ENCODE data around the gene USP37. TPM values are rescaled to one million over a fixed set of nuclear protein-coding genes. Genes with fewer than 3 reads are reported as not detected.

The USP37 gene
- polyA plus RNA-seq, 1 of the 3 experiments (the other 2 are of a cell fraction), result 0.95 TPM

DNA sequence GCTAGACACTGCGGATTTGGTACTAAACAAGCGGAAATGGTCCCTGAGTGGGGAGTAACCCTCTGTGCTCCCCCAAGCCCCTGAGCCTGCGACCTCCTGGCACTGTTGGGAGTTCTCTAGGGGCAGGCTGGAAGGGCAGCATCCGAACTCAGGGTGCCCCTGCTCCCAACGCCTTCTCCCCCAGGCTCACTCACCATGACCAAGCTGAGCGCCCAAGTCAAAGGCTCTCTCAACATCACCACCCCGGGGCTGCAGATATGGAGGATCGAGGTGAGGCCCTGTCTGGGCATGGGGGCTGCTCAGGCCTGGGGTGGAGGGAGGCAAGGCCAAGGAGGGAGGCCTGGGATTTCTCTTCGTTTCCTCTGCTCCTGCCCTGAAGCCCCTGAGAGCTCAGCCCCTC, 144.6 kb downstream of the USP37 start:
- no peaks in the 10 kb centered on the region for H4K20me1 ChIP-seq (ENCODE audit: insufficient read depth)
- H3K9me3 ChIP-seq, result no peaks in the 10 kb centered on the region
- no peak overlapping the region for H3K27ac ChIP-seq (ENCODE audit: low read depth in 2 of 2, low read length in 1 of 2)
- H3K36me3 ChIP-seq (replicated peaks in 1 of 2; ENCODE audit: control insufficient read depth in 1 of 2, insufficient read depth in 2 of 2, low read length in 1 of 2), result no peaks in the 10 kb centered on the region
- WGBS (ENCODE audit: low lambda C conversion rate), result 62% methylated on average over 5 of the region's 9 CpGs
- TF ChIP-seq MXI1 (IDR thresholded peaks at IDR 0.05; ENCODE audit: low read depth, low read length), result no peak
- TF ChIP-seq RAD21 (IDR thresholded peaks at IDR 0.05; ENCODE audit: low read length), result no peak
- no peak for TF ChIP-seq SIN3A (IDR thresholded peaks at IDR 0.05; ENCODE audit: borderline replicate concordance, low read depth, low read length)
- TF ChIP-seq TCF12 (IDR thresholded peaks at IDR 0.05), result no peak
- no peak overlapping the region for H2AFZ ChIP-seq (ENCODE audit: low read depth)
- H3K4me3 ChIP-seq (ENCODE audit: low read depth in 2 of 2, low read length in 1 of 2), result no peak overlapping the region
- CTCF ChIA-PET, result interaction anchor here (0.7 to 2.1 kb wide), 2 partner anchors 42 to 70 kb away, joined by 3 to 7 read pairs; no protein-coding TSS in a partner anchor
- H3K27me3 ChIP-seq (ENCODE audit: insufficient read depth), result no peaks in the 10 kb centered on the region
- no peak overlapping the region for H3K9ac ChIP-seq
- H3K9me2 ChIP-seq, result no peaks in the 10 kb centered on the region
- no peaks in the 10 kb centered on the region for H3K4me1 ChIP-seq (ENCODE audit: control insufficient read depth in 1 of 2, insufficient read depth in 2 of 2, low read depth in 1 of 2, low read length in 1 of 2)
- POLR2A ChIA-PET, result no interaction called here
- H3K79me2 ChIP-seq (ENCODE audit: insufficient read depth), result no peaks in the 10 kb centered on the region
- no peak overlapping the region for H3K4me2 ChIP-seq
- H3F3A ChIP-seq (replicated peaks; ENCODE audit: insufficient read depth), result no peaks in the 10 kb centered on the region
- DNase-seq, result no peak

DNA sequence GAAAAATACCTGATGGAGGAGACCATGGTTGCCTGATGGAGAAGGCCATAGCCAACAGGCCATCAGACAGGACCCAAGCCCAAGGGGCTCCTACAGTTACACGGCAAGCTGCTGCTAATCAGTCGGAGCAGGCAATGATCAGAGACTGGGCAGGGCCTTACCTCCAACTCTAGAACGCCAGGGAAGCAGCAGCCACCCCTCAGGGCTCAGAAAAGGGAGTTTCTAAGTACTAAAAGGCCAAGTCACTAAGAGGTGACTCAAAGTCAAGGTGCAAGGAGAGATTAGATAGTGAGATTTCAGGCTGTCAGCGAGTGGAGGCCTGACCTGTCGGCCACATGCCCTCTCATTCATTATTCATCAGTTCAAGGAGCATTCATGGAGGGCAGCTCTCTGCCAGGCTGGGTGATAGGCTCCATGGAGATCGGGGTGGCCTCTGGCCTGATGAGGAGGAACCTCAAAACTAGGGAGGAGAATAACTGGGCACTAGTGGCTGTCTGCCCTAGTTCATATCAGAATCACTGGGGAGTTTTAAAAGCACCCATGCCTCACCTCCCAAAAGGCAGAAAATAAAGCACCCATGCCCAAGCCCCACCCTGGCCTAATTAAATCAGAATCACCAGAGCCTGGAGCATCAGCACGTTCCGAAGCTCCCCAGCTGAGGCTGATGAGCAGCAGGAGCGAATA, 145.6 kb downstream of the USP37 start:
- no peak overlapping the region for H3K9ac ChIP-seq
- DNase-seq, result no peak
- H3K79me2 ChIP-seq (ENCODE audit: insufficient read depth), result no peaks in the 10 kb centered on the region
- H3K4me1 ChIP-seq (ENCODE audit: control insufficient read depth in 1 of 2, insufficient read depth in 2 of 2, low read depth in 1 of 2, low read length in 1 of 2), result no peaks in the 10 kb centered on the region
- TF ChIP-seq, protein P1, sequence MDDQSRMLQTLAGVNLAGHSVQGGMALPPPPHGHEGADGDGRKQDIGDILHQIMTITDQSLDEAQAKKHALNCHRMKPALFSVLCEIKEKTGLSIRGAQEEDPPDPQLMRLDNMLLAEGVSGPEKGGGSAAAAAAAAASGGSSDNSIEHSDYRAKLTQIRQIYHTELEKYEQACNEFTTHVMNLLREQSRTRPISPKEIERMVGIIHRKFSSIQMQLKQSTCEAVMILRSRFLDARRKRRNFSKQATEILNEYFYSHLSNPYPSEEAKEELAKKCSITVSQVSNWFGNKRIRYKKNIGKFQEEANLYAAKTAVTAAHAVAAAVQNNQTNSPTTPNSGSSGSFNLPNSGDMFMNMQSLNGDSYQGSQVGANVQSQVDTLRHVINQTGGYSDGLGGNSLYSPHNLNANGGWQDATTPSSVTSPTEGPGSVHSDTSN (IDR thresholded peaks at IDR 0.05), result no peak
- no peak for TF ChIP-seq FOSL2 (IDR thresholded peaks at IDR 0.05; ENCODE audit: borderline replicate concordance, low read depth)
- TF ChIP-seq GABPA (IDR thresholded peaks at IDR 0.05; ENCODE audit: low read depth), result no peak
- TF ChIP-seq, protein P2, sequence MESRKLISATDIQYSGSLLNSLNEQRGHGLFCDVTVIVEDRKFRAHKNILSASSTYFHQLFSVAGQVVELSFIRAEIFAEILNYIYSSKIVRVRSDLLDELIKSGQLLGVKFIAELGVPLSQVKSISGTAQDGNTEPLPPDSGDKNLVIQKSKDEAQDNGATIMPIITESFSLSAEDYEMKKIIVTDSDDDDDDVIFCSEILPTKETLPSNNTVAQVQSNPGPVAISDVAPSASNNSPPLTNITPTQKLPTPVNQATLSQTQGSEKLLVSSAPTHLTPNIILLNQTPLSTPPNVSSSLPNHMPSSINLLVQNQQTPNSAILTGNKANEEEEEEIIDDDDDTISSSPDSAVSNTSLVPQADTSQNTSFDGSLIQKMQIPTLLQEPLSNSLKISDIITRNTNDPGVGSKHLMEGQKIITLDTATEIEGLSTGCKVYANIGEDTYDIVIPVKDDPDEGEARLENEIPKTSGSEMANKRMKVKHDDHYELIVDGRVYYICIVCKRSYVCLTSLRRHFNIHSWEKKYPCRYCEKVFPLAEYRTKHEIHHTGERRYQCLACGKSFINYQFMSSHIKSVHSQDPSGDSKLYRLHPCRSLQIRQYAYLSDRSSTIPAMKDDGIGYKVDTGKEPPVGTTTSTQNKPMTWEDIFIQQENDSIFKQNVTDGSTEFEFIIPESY (IDR thresholded peaks at IDR 0.05; ENCODE audit: borderline replicate concordance, low read depth), result no peak
- no peak for TF ChIP-seq NFIC (IDR thresholded peaks at IDR 0.05; ENCODE audit: borderline replicate concordance)
- TF ChIP-seq EZH2phosphoT487 (IDR thresholded peaks at IDR 0.05; ENCODE audit: borderline replicate concordance, low read depth), result no peak
- no peak for TF ChIP-seq FOXM1 (IDR thresholded peaks at IDR 0.05; ENCODE audit: low read depth)
- TF ChIP-seq, protein P3, sequence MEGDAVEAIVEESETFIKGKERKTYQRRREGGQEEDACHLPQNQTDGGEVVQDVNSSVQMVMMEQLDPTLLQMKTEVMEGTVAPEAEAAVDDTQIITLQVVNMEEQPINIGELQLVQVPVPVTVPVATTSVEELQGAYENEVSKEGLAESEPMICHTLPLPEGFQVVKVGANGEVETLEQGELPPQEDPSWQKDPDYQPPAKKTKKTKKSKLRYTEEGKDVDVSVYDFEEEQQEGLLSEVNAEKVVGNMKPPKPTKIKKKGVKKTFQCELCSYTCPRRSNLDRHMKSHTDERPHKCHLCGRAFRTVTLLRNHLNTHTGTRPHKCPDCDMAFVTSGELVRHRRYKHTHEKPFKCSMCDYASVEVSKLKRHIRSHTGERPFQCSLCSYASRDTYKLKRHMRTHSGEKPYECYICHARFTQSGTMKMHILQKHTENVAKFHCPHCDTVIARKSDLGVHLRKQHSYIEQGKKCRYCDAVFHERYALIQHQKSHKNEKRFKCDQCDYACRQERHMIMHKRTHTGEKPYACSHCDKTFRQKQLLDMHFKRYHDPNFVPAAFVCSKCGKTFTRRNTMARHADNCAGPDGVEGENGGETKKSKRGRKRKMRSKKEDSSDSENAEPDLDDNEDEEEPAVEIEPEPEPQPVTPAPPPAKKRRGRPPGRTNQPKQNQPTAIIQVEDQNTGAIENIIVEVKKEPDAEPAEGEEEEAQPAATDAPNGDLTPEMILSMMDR (IDR thresholded peaks at IDR 0.05), result no peak
- TF ChIP-seq TAF1 (IDR thresholded peaks at IDR 0.05; ENCODE audit: borderline replicate concordance, low read depth, low read length), result no peak
- TF ChIP-seq, protein P4, sequence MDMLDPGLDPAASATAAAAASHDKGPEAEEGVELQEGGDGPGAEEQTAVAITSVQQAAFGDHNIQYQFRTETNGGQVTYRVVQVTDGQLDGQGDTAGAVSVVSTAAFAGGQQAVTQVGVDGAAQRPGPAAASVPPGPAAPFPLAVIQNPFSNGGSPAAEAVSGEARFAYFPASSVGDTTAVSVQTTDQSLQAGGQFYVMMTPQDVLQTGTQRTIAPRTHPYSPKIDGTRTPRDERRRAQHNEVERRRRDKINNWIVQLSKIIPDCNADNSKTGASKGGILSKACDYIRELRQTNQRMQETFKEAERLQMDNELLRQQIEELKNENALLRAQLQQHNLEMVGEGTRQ (IDR thresholded peaks at IDR 0.05; ENCODE audit: borderline replicate concordance, low read depth, low read length), result no peak
- TF ChIP-seq RFX5 (IDR thresholded peaks at IDR 0.05; ENCODE audit: low read length), result no peak
- TF ChIP-seq ELF1 (IDR thresholded peaks at IDR 0.05), result no peak
- no peak for TF ChIP-seq SMC3 (IDR thresholded peaks at IDR 0.05; ENCODE audit: low read depth, low read length)
- TF ChIP-seq, protein P5, sequence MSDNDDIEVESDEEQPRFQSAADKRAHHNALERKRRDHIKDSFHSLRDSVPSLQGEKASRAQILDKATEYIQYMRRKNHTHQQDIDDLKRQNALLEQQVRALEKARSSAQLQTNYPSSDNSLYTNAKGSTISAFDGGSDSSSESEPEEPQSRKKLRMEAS (IDR thresholded peaks at IDR 0.05; ENCODE audit: low read depth), result no peak
- TF ChIP-seq MEF2A (IDR thresholded peaks at IDR 0.05; ENCODE audit: borderline replicate concordance, low read depth), result no peak
- TF ChIP-seq POLR2AphosphoS5 (IDR thresholded peaks at IDR 0.05; ENCODE audit: low read depth, low read length), result no peak
- no peak for TF ChIP-seq NRF1 (IDR thresholded peaks at IDR 0.05; ENCODE audit: low read depth, low read length)
- no peak for TF ChIP-seq YY1 (IDR thresholded peaks at IDR 0.05; ENCODE audit: low read depth)
- TF ChIP-seq TCF12 (IDR thresholded peaks at IDR 0.05), result no peak
- TF ChIP-seq RXRA (IDR thresholded peaks at IDR 0.05; ENCODE audit: borderline replicate concordance, low read depth), result no peak
- no peaks in the 10 kb centered on the region for H3K27me3 ChIP-seq (ENCODE audit: insufficient read depth)
- no peaks in the 10 kb centered on the region for H3F3A ChIP-seq (replicated peaks; ENCODE audit: insufficient read depth)
- H3K9me3 ChIP-seq, result no peaks in the 10 kb centered on the region
- no peak overlapping the region for H3K4me3 ChIP-seq (ENCODE audit: low read depth in 2 of 2, low read length in 1 of 2)
- H3K4me2 ChIP-seq, result no peak overlapping the region
- no peak overlapping the region for H2AFZ ChIP-seq (ENCODE audit: low read depth)
- H4K20me1 ChIP-seq (ENCODE audit: insufficient read depth), result no peaks in the 10 kb centered on the region
- H3K9me2 ChIP-seq, result no peaks in the 10 kb centered on the region
- 78% methylated on average over 9 of the region's 9 CpGs for WGBS (ENCODE audit: low lambda C conversion rate)
- H3K27ac ChIP-seq (ENCODE audit: low read depth in 2 of 2, low read length in 1 of 2), result no peak overlapping the region
- H3K36me3 ChIP-seq (replicated peaks in 1 of 2; ENCODE audit: control insufficient read depth in 1 of 2, insufficient read depth in 2 of 2, low read length in 1 of 2), result no peaks in the 10 kb centered on the region
- POLR2A ChIA-PET, result interaction anchor here (1.0 kb wide), 1 partner anchor 15 kb away, joined by 3 read pairs; no protein-coding TSS in a partner anchor
- CTCF ChIA-PET, result no interaction called here
